ENCODE data around the gene ACKR1. TPM values are rescaled to one million over a fixed set of nuclear protein-coding genes. Genes with fewer than 3 reads are reported as not detected.

Gene ACKR1, protein sequence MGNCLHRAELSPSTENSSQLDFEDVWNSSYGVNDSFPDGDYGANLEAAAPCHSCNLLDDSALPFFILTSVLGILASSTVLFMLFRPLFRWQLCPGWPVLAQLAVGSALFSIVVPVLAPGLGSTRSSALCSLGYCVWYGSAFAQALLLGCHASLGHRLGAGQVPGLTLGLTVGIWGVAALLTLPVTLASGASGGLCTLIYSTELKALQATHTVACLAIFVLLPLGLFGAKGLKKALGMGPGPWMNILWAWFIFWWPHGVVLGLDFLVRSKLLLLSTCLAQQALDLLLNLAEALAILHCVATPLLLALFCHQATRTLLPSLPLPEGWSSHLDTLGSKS
- not detected for total RNA-seq

DNA sequence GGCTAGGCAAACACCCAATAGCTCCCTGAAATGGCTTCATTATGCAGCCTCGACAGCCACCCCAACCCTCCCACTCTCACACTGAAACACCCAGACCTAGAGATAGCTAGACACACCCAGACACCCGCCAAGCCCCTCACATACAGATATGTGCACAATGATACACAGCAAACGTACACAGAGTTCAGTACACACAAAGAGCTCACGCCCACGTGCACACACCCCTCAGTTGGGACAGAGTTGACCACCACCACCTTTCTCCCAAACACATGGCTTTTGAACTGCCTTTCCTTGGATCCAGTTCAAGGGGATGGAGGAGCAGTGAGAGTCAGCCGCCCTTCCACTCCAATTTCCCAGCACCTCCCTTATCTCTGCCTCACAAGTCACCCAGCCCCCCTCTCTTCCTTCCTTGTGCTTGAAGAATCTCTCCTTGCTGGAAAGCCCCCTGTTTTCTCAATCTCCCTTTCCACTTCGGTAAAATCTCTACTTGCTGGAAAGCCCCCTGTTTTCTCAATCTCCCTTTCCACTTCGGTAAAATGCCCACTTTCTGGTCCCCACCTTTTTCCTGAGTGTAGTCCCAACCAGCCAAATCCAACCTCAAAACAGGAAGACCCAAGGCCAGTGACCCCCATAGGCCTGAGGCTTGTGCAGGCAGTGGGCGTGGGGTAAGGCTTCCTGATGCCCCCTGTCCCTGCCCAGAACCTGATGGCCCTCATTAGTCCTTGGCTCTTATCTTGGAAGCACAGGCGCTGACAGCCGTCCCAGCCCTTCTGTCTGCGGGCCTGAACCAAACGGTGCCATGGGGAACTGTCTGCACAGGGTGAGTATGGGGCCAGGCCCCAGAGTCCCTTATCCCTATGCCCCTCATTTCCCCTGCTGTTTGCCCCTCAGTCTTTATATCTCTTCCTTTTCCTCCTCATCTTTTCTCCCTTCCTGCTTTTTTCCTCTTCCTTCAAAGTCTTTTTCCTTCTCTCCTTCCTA is at the start of gene ACKR1:
Gene ACKR1 (plus strand): TSS at position 715 of the 981 bp plus-strand sequence. CDS start 85 bp downstream, at position 800.
- peaks cover 32% of the 10 kb centered on the region for H3K27me3 Mint-ChIP-seq
- no peak for ATAC-seq (ENCODE audit: low read depth)
- no peaks in the 10 kb centered on the region for H3K36me3 Mint-ChIP-seq
- DNase-seq = no peak
- no peaks in the 10 kb centered on the region for H3K9me3 Mint-ChIP-seq
- H3K4me3 Mint-ChIP-seq = no peak within 1 kb of the TSS
- peaks cover 6% of the 10 kb centered on the region for H3K4me1 Mint-ChIP-seq
- POLR2A ChIA-PET = no interaction called here
- peak within 1 kb of the TSS; percentile 37 for H3K27ac Mint-ChIP-seq

DNA sequence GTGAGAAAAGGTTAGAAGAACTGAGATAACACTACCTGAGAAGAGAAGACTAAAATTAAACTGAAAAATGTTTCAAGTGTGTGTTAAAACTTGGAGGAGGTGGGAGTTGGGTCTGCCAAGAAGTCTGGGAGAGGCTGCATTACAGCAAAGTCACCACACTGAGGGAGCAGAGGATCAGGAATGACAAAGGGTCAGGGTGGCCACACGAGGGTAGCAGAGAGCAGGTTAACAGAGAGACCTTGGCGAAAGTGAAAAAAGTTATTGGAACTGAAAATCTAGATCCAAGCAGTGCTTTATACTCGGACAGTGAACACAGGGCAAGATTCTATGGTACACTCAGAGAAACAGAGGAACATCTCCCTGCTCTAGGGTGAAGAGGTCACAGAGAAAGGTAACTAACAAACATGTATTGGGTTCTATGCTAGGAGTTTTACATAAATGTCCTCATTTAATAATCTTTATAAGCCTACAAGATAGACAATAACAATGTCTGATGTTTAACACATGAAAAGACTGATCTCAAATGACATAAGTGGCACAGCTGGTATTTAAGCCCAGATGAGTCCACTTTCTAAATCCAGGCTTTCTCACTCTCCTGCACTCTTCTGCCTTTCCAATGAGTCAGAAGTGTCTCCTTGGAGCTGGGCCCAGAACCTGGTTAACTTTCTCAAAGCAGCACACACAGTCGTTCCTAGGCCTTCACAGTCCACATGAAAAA is 43.5 kb upstream of the ACKR1 start:
- Mint-ChIP-seq H3K4me3 (no peak overlapping the region), H3K9me3 (no peaks in the 10 kb centered on the region), H3K27me3 (peaks cover 38% of the 10 kb centered on the region), H3K36me3 (no peaks in the 10 kb centered on the region), H3K27ac (no peak overlapping the region), H3K4me1 (peaks cover 2% of the 10 kb centered on the region)
- peak; percentile 85 for ATAC-seq (ENCODE audit: low read depth)
- POLR2A ChIA-PET = no interaction called here
- peak; percentile 50 for DNase-seq

DNA sequence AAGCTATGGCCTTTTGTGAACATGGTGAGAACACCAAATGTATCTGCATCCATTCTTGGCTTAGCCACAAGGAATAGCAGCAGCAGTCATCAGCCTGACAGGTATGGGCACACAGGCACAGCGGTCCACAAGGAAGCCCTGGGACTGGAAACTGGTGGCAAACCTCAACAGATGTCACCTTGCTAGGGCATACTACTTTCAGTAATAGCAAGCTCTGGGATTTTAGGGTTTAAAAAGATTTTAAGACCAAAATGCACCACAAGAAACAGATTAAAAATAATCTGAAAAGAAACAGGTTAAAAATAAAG is 43.0 kb upstream of the ACKR1 start:
- Mint-ChIP-seq H3K27ac (no peak overlapping the region), H3K36me3 (no peaks in the 10 kb centered on the region), H3K27me3 (peaks cover 41% of the 10 kb centered on the region), H3K4me3 (no peak overlapping the region), H3K9me3 (no peaks in the 10 kb centered on the region), H3K4me1 (peaks cover 2% of the 10 kb centered on the region)
- ATAC-seq (ENCODE audit: low read depth) (no peak), DNase-seq (no peak)
- POLR2A ChIA-PET = no interaction called here

DNA sequence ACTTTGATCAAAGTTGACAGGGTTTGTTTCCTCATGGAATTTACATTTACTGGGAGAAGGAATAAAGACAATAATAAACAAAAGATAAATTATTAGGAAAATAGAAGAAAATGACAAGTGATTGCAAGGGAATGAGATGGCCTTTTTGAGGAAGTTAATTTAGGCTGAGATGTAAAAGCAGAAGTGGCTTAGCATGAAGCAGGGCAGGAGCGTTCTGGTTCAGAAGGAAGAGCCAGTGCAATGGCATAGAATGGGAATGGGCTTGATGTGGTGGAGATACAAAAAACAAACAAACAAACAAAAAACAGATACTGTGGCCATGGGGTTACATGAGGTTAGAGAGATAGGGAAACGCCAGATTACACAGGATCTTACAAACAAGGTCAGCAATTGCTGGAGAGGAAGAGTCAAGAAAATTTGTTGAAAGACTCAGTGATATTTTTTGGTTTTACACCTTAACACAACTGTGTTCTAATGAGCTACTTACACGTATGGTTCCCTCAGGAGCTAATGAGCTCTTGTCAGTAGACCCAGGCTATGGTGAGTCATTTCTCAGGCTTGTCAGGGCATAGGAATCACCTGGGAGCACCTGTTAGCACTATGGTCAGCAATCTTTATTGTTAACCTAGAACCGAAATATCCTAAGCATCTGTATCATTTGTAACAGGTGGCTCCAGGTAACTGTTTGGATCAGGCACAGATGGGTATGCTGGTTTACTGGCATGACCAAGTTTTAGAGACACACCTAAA is 42.0 kb upstream of the ACKR1 start:
- Mint-ChIP-seq H3K36me3 (no peaks in the 10 kb centered on the region), H3K4me1 (peaks cover 2% of the 10 kb centered on the region), H3K9me3 (no peaks in the 10 kb centered on the region), H3K27ac (no peak overlapping the region), H3K4me3 (no peak overlapping the region), H3K27me3 (peaks cover 39% of the 10 kb centered on the region)
- ATAC-seq (ENCODE audit: low read depth) = no peak
- no peak for DNase-seq
- POLR2A ChIA-PET = no interaction called here

DNA sequence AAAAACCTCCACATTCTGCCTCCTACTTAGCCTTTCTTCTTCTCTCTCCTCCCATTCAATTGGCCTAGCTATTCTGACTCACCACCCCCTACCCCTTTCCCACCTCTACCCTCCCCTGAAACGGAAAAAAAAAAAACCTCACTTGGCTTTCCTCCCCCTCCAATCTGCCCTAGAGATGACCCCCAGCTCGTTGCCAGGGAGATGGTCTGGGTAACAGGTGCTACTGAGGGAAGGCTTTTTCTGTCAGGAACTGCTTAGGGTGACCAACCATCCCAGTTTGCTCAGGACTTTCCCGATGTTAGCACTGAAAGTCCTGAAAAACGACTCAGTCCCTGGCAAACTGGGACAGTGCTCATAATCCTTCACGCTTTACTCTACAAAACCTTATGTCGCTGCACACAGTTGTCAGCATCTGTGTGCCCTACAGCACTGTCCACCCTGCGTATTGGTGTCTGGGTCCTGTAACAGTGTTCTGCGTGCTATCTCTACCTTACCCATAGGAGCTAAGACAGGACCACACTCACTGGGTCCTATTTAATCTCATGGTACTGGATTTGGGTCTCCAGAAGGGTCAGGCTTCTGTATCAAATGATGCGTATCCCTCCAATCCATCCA is 41.0 kb upstream of the ACKR1 start:
- no peak for DNase-seq
- Mint-ChIP-seq H3K4me1 (peaks cover 2% of the 10 kb centered on the region), H3K27ac (no peak overlapping the region), H3K9me3 (no peaks in the 10 kb centered on the region), H3K27me3 (peaks cover 47% of the 10 kb centered on the region), H3K4me3 (no peak overlapping the region), H3K36me3 (no peaks in the 10 kb centered on the region)
- POLR2A ChIA-PET = no interaction called here
- no peak for ATAC-seq (ENCODE audit: low read depth)

DNA sequence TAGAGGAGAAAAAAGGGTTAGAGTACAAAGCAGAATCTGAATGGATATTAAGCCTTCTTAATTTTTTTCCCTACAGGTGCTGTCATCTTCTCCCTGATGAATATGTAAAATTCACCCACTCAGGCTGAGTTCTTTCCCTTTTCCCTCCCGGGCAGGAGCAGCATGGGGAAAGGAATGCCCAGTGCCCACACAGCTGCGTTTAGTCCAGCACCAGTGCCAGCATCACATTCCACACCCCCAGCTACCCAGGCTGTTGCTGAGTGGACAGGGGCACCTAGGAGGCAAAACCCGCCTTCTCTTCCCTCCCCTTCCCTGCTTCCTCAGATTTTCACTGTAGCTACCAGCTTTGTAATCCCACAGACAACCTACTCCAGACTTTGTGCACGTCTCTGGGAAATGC is 36.6 kb upstream of the ACKR1 start:
- no peaks in the 10 kb centered on the region for H3K36me3 Mint-ChIP-seq
- ATAC-seq (ENCODE audit: low read depth) = no peak
- peaks cover 68% of the 10 kb centered on the region for H3K27me3 Mint-ChIP-seq
- no peak for DNase-seq
- H3K4me3 Mint-ChIP-seq = no peak overlapping the region
- H3K9me3 Mint-ChIP-seq = no peaks in the 10 kb centered on the region
- no peak overlapping the region for H3K27ac Mint-ChIP-seq
- H3K4me1 Mint-ChIP-seq = peaks cover 3% of the 10 kb centered on the region
- POLR2A ChIA-PET = no interaction called here

DNA sequence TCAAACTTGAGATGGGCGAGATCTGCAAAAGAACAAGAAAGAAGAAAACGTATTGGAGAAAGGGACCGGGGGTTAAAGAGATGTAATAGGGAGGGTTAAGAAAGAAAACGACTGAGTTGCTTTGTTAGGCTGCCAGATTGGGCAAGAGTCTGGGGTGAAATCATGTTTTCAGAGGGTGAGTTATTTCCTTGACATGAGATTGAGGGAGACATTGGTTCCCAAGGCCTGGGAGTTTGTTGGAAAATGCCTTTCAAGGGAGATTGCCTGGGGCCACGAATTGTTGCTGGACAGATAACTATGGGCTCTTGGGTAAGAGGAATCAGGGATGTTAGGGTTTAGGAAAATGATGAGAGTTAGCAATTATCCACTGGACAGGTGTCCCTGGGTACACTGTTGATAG is 34.0 kb upstream of the ACKR1 start:
- H3K36me3 Mint-ChIP-seq = no peaks in the 10 kb centered on the region
- no peak overlapping the region for H3K27ac Mint-ChIP-seq
- DNase-seq (no peak), ATAC-seq (ENCODE audit: low read depth) (no peak)
- POLR2A ChIA-PET = no interaction called here
- no peaks in the 10 kb centered on the region for H3K9me3 Mint-ChIP-seq
- peaks cover 3% of the 10 kb centered on the region for H3K4me1 Mint-ChIP-seq
- peaks cover 70% of the 10 kb centered on the region for H3K27me3 Mint-ChIP-seq
- no peak overlapping the region for H3K4me3 Mint-ChIP-seq

DNA sequence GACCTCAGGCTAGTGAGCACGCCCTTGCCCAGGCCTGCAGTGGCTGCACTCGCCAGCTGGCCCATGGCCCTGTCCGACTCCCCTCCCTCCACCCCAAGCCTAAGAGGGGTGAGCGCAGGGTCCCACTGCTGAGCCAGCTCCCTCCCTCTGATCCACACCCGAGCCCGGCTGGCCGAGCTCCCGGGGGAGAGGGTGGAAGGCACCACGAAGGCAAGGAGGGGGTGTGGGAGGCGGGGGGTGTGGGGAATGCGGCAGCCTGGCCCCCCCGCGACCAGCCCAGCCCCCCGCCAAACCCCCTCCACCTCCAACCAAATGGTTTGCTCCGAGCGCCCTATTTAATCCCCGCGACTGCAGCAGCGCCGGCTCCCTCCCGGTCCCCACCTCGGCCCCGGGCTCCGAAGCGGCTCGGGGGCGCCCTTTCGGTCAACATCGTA is 33.4 kb upstream of the ACKR1 start, which contains the start of gene CADM3:
Gene CADM3 (plus strand): TSS at position 362 of the 434 bp plus-strand sequence. CDS start 151 bp downstream, outside the sequence.
- ATAC-seq (ENCODE audit: low read depth) = no peak
- no peak within 1 kb of the TSS for H3K4me3 Mint-ChIP-seq

DNA sequence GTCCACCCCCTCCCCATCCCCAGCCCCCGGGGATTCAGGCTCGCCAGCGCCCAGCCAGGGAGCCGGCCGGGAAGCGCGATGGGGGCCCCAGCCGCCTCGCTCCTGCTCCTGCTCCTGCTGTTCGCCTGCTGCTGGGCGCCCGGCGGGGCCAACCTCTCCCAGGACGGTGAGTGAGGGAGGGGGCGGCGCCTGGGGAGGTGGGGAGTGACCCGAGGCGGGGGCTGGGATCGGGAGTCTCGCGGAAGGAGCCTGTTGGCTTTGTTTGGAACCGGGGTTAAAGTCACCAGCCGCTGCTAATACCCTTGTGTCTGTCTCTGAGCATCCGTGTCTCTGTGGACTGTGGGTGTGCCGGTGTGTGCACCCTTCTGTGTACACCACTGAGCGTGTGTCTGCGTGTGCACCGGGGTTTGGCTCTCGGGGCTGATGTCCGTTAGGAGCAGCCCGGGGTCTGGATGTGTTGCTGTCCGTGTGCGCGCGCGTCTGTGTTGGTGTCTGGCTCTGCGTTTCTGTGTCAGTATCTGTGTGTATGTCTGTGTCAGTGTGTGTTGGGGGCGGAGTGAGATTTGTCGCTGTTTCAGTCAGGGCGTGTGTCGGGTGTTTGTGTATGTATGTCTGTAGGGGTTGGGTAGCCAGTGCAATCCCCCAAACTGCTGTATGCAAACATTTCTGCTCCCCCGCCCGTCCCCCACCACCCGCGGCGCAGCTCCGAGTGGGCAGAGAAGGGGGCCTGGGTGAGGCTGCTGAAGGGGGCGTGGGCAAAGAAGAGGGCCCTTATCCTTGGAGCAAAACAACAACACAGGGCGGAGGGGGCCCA is 32.8 kb upstream of the ACKR1 start:
- peaks cover 61% of the 10 kb centered on the region for H3K27me3 Mint-ChIP-seq
- POLR2A ChIA-PET = no interaction called here
- no peaks in the 10 kb centered on the region for H3K36me3 Mint-ChIP-seq
- ATAC-seq (ENCODE audit: low read depth) (no peak), DNase-seq (no peak)
- H3K4me1 Mint-ChIP-seq = peaks cover 3% of the 10 kb centered on the region
- no peaks in the 10 kb centered on the region for H3K9me3 Mint-ChIP-seq
- no peak overlapping the region for H3K4me3 Mint-ChIP-seq
- no peak overlapping the region for H3K27ac Mint-ChIP-seq

More for the DNA sequence above, 33.4 kb upstream of the ACKR1 start, which contains the start of gene CADM3:
- Mint-ChIP-seq H3K9me3 (no peaks in the 10 kb centered on the region), H3K36me3 (no peaks in the 10 kb centered on the region), H3K4me1 (peaks cover 3% of the 10 kb centered on the region), H3K27ac (no peak within 1 kb of the TSS), H3K27me3 (peaks cover 67% of the 10 kb centered on the region)
- POLR2A ChIA-PET = no interaction called here
- DNase-seq = no peak

DNA sequence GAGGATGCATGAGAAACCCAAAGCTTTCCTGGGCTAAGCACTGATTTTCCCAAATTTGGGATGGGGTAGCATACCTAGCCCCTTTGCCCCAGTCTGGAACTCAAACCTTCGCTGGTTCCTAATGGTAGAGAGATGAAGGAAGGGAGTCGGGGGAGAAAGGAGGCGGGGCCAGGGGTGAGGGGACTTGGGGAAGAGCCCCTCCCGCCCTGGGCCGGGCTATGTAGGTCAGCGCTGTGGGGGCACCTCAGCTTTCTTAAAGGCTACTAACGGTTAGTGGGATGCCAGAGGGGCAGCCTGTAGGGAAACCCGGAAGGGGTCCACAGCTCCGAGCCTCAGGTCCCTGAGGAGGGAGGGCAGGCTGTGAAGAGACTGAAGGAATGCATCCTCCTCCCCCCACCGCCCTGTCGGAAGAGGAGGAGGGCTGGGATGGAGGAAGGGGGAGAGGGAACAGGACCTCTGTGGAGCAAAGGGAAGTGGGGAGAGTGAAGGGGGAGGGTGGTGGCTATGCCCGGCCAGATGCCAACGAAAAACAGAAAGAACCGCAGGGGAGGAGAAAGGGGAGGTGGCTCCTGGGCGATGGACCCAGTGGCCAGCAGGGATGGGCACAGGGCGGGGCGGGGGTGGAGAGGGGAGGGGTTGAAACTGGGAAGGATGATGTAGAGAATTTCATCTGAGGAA is 31.9 kb upstream of the ACKR1 start:
- Mint-ChIP-seq H3K27me3 (peaks cover 60% of the 10 kb centered on the region), H3K4me3 (no peak overlapping the region), H3K36me3 (no peaks in the 10 kb centered on the region), H3K4me1 (peaks cover 5% of the 10 kb centered on the region), H3K27ac (no peak overlapping the region), H3K9me3 (no peaks in the 10 kb centered on the region)
- POLR2A ChIA-PET = no interaction called here
- DNase-seq (no peak), ATAC-seq (ENCODE audit: low read depth) (no peak)

DNA sequence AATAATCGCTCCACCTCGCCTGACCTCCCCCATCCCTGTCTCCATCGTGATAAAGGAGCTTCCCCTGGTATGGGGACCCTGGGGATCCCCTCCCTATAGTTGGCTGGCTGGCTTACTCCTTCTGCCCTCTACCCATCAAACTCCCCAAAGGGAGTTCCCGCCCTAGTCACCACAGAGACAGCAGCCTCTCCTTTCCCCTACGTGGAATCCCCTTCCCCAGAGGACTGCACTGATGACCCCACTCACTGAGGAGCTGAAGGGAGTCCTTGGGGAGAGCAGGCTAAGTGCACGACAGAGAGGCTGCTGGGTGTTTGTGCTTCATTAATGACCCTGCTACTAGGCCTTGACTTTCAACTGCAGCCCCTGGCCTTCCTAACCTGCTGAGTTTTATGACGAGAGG is 31.4 kb upstream of the ACKR1 start:
- H3K27ac Mint-ChIP-seq = no peak overlapping the region
- POLR2A ChIA-PET = no interaction called here
- no peaks in the 10 kb centered on the region for H3K9me3 Mint-ChIP-seq
- DNase-seq (no peak), ATAC-seq (ENCODE audit: low read depth) (no peak)
- H3K4me3 Mint-ChIP-seq = no peak overlapping the region
- peaks cover 5% of the 10 kb centered on the region for H3K4me1 Mint-ChIP-seq
- no peaks in the 10 kb centered on the region for H3K36me3 Mint-ChIP-seq
- peaks cover 56% of the 10 kb centered on the region for H3K27me3 Mint-ChIP-seq

All from activated naive CD8-positive, alpha-beta T cell treated with anti-CD3 and anti-CD28 coated beads, Interleukin-2, amount 10 ng/mL, durations not matched to agents 7 days and 5 days (primary cell).